Mesenchymal stem cell (in vitro differentiated cells and primary cell): ENCODE data around the gene PDPR.
"Not testable (repeated sequence)": the region's sequence is repeated elsewhere in the genome, so short reads cannot be mapped to it uniquely, and the experiment has no call there.

ENCODE experiments used
- DNase-seq: peaks from one replicate; pipeline ENCODE4 v3.0.0-alpha.2; 2013
- H2AFZ ChIP-seq: one replicate; pipeline ENCODE4 v1.6.1; 2013; ENCODE audit warnings: low read depth, mild to moderate bottlenecking, control low read depth, inconsistent platforms, low read length, moderate library complexity
- H2AK5ac ChIP-seq: 2 replicates; pipeline ENCODE4 v1.6.1; 2013; ENCODE audit warnings: low read length, moderate library complexity, mild to moderate bottlenecking, inconsistent platforms; ENCODE audit not compliant: severe bottlenecking
- H2BK120ac ChIP-seq: one replicate; pipeline ENCODE4 v1.6.1; 2013; ENCODE audit warnings: low read depth, mild to moderate bottlenecking, inconsistent platforms, low read length, moderate library complexity
- H2BK12ac ChIP-seq, 2 experiments: one replicate each; pipeline ENCODE4 v1.6.1; 2013; ENCODE audit warnings: inconsistent platforms in 2 of 2, low read length in 2 of 2, mild to moderate bottlenecking in 2 of 2, moderate library complexity in 2 of 2, control low read depth in 1 of 2
- H2BK15ac ChIP-seq: one replicate; pipeline ENCODE4 v1.6.1; 2013; ENCODE audit warnings: mild to moderate bottlenecking, low read depth, inconsistent platforms; ENCODE audit not compliant: poor library complexity, severe bottlenecking
- H2BK5ac ChIP-seq: 2 replicates; pipeline ENCODE4 v1.6.1; 2013; ENCODE audit warnings: low read depth, mild to moderate bottlenecking, low read length, control low read depth, inconsistent platforms; ENCODE audit not compliant: poor library complexity, severe bottlenecking
- H3K14ac ChIP-seq, 2 experiments: one replicate each; pipeline ENCODE4 v1.6.1; 2013; ENCODE audit warnings: inconsistent platforms in 2 of 2, low read length in 2 of 2, control low read depth in 1 of 2, mild to moderate bottlenecking in 1 of 2, moderate library complexity in 1 of 2
- H3K18ac ChIP-seq, 2 experiments: one replicate each; pipeline ENCODE4 v1.6.1; 2013; ENCODE audit warnings: inconsistent platforms in 2 of 2, low read length in 2 of 2, control low read depth in 1 of 2, low read depth in 1 of 2, mild to moderate bottlenecking in 1 of 2
- H3K23ac ChIP-seq, 2 experiments: one replicate each; pipeline ENCODE4 v1.6.1; 2013; ENCODE audit warnings: inconsistent platforms in 2 of 2, low read length in 2 of 2, mild to moderate bottlenecking in 2 of 2, moderate library complexity in 2 of 2, control low read depth in 1 of 2
- H3K27ac ChIP-seq: 2 replicates; pipeline ENCODE4 v1.5.1; 2013; ENCODE audit warnings: mild to moderate bottlenecking, moderate library complexity, low read length, control low read depth, inconsistent platforms; ENCODE audit not compliant: poor library complexity, severe bottlenecking
- H3K27me3 ChIP-seq, 2 experiments: 2 replicates each; pipeline versions ENCODE4 v1.6.1 to v1.7.0; 2013; ENCODE audit warnings: low read length in 2 of 2, mild to moderate bottlenecking in 2 of 2, moderate library complexity in 2 of 2, control low read depth in 1 of 2, inconsistent platforms in 1 of 2; ENCODE audit not compliant: control insufficient read depth in 1 of 2, insufficient read depth in 1 of 2
- H3K36me3 ChIP-seq, 2 experiments: 2 replicates each; pipeline versions ENCODE4 v1.6.1 to v1.7.0; 2013; ENCODE audit warnings: low read length in 2 of 2, control low read depth in 1 of 2, inconsistent platforms in 1 of 2, low read depth in 1 of 2, mild to moderate bottlenecking in 1 of 2; ENCODE audit not compliant: insufficient read depth in 2 of 2, control insufficient read depth in 1 of 2
- H3K4ac ChIP-seq, 2 experiments: one replicate each; pipeline ENCODE4 v1.6.1; 2013; ENCODE audit warnings: inconsistent platforms in 2 of 2, low read length in 2 of 2, mild to moderate bottlenecking in 2 of 2, moderate library complexity in 2 of 2, control low read depth in 1 of 2, low read depth in 1 of 2
- H3K4me1 ChIP-seq: 2 replicates; pipeline ENCODE4 v1.6.1; 2013; ENCODE audit warnings: low read depth, low read length, control low read depth; ENCODE audit not compliant: control insufficient read depth, insufficient read depth
- H3K4me2 ChIP-seq: 2 replicates; pipeline ENCODE4 v1.6.1; 2013; ENCODE audit warnings: low read length, mild to moderate bottlenecking, inconsistent platforms; ENCODE audit not compliant: poor library complexity, severe bottlenecking
- H3K4me3 ChIP-seq, 2 experiments: 2 replicates each; pipeline versions ENCODE4 v1.5.1 to v1.7.0; 2013; ENCODE audit warnings: low read length in 2 of 2, mild to moderate bottlenecking in 2 of 2, control low read depth in 1 of 2, low read depth in 1 of 2; ENCODE audit not compliant: insufficient read depth in 1 of 2
- H3K79me1 ChIP-seq: replicated peaks from 2 replicates; pipeline ENCODE4 v1.6.1; 2013; ENCODE audit warnings: mild to moderate bottlenecking, control low read depth, low read length, inconsistent platforms; ENCODE audit not compliant: poor library complexity, severe bottlenecking
- H3K9ac ChIP-seq: 2 replicates; pipeline ENCODE4 v1.7.0; 2013; ENCODE audit warnings: mild to moderate bottlenecking, low read length, moderate library complexity
- H3K9me3 ChIP-seq: 2 replicates; pipeline ENCODE4 v1.7.0; 2013; ENCODE audit warnings: mild to moderate bottlenecking, low read length; ENCODE audit not compliant: control insufficient read depth
- H4K8ac ChIP-seq: one replicate; pipeline ENCODE4 v1.6.1; 2013; ENCODE audit warnings: inconsistent platforms, mild to moderate bottlenecking, low read length, moderate library complexity
- H4K91ac ChIP-seq: one replicate; pipeline ENCODE4 v1.6.1; 2013; ENCODE audit warnings: mild to moderate bottlenecking, low read length, inconsistent platforms
- WGBS: methylation state at CpG from one replicate; pipeline ENCODE4 v1.1.7; 2013; ENCODE audit warnings: mixed read lengths; 5-methylcytosine and 5-hydroxymethylcytosine counted together

Gene PDPR

DNA sequence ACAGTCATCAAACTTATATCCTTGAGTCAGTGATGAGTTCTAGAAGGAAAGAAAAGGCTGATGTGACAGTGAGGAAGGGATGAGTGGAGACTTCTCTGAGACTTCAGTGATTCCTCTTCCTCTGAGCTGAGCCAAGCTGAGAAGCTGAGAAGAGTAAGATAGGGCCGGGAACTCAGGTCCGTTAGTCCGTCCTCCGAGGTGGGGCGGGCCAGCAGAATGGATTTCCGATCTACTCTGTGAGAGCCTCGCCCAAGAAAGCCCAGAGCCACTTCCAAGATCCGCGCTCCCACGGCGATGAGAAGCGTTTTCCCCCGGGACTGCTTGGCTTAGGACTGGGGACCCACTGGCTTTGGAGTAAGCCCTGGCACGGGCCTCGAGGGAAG is 542 bp upstream of the PDPR start:
- not testable (repeated sequence) for H3K79me1 ChIP-seq, H3K36me3 ChIP-seq, H3K9me3 ChIP-seq, H2BK12ac ChIP-seq, H3K27me3 ChIP-seq, H3K27ac ChIP-seq, H2BK120ac ChIP-seq, H3K23ac ChIP-seq, H3K14ac ChIP-seq, H3K4ac ChIP-seq, H2BK5ac ChIP-seq, H4K8ac ChIP-seq, H2BK15ac ChIP-seq, H2AK5ac ChIP-seq, H3K4me1 ChIP-seq, H4K91ac ChIP-seq, H2AFZ ChIP-seq
- peak overlapping the region; percentile 72 for H3K4me2 ChIP-seq
- WGBS, result no CpG with 5 or more reads among the region's 15 CpGs
- peak overlapping the region; percentile 73 for H3K9ac ChIP-seq
- peak overlapping the region; percentile 33 to 68 for H3K4me3 ChIP-seq
- DNase-seq, result peak; percentile 11
- H3K18ac ChIP-seq, result peak overlapping the region in 1 of 2 experiments; percentile 48

DNA sequence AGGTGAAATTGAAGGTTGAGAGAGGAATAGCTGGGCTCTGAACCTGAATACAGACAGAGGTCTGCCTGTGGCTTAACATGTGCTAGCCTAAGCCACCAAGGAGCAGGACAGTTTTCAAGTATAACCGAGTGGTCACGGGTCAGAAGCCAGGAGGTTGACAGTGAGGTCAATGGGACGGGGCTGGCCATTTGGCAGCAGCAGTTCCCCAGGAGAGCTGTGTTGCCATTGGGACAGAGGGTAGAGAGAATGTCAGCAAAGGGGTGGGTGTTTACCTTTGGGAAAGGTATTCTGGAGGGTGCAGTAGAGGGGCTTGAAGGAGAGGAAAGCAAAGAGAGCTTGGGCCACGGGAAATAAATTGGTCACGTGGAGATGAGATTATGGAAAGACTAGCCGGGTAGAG is 4.2 kb downstream of the PDPR start:
- H3K9ac ChIP-seq, H3K4ac ChIP-seq, H2BK120ac ChIP-seq, H3K23ac ChIP-seq, H3K9me3 ChIP-seq, H3K27me3 ChIP-seq, H3K4me2 ChIP-seq, H3K14ac ChIP-seq, H4K91ac ChIP-seq, H3K4me3 ChIP-seq, H2AK5ac ChIP-seq, H2AFZ ChIP-seq, DNase-seq, H4K8ac ChIP-seq, H3K18ac ChIP-seq, H2BK15ac ChIP-seq, H2BK12ac ChIP-seq, H3K27ac ChIP-seq, H2BK5ac ChIP-seq, H3K4me1 ChIP-seq: not testable (repeated sequence)
- peaks cover 15 to 22% of the 10 kb centered on the region in 2 experiments for H3K36me3 ChIP-seq
- 96% methylated on average over 6 of the region's 6 CpGs for WGBS
- H3K79me1 ChIP-seq, result peaks cover 12% of the 10 kb centered on the region

DNA sequence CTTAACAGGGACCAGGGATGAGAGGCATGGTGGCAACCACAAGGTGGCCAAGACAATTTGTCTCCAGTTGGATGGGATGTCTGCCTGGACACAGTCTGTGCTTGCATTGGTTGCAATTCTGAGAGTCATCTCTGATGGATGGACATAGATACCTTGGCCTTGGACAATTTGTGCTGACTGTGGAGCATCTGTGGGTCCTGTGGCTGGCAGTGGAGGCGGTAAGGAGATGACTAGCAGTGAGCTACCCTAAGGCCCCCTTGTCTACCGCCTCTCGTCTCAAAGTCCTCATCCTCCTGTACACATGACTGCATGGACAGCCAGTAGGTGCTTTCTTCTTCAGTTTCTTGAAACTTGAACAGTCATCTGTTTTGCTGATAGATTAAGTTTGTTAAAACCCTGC is 4.6 kb downstream of the PDPR start:
- H3K9me3 ChIP-seq, H2BK5ac ChIP-seq, H3K4me1 ChIP-seq, H4K8ac ChIP-seq, H4K91ac ChIP-seq, H2BK15ac ChIP-seq, DNase-seq, H3K18ac ChIP-seq, H3K14ac ChIP-seq, H3K23ac ChIP-seq, H3K4me2 ChIP-seq, H3K27me3 ChIP-seq, H3K27ac ChIP-seq, H2BK12ac ChIP-seq, H2BK120ac ChIP-seq, H3K9ac ChIP-seq, H3K4me3 ChIP-seq, H2AFZ ChIP-seq, H2AK5ac ChIP-seq, H3K4ac ChIP-seq: not testable (repeated sequence)
- WGBS, result no CpG with 5 or more reads among the region's 3 CpGs
- peaks cover 17 to 26% of the 10 kb centered on the region in 2 experiments for H3K36me3 ChIP-seq
- peaks cover 14% of the 10 kb centered on the region for H3K79me1 ChIP-seq

DNA sequence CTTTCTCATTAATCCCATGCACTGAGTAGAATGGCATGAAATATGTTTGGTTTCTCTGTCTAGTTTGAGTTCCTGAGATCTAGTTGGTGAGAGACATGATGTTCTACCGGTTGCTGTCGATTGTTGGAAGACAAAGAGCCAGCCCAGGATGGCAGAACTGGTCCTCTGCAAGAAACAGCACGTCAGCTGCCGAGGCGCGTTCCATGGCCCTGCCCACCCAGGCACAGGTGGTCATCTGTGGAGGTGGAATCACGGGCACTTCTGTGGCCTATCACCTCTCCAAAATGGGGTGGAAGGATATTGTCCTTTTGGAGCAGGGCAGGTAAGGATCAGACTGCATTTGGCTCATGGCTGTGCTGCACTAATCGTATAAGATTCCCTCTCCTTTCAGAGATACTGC is 6.3 kb downstream of the PDPR start:
- H2BK120ac ChIP-seq, DNase-seq, H2AFZ ChIP-seq, H3K27me3 ChIP-seq, H3K23ac ChIP-seq, H3K4me2 ChIP-seq, H3K27ac ChIP-seq, H2AK5ac ChIP-seq, H2BK5ac ChIP-seq, H4K91ac ChIP-seq, H3K14ac ChIP-seq, H2BK15ac ChIP-seq, H4K8ac ChIP-seq, H3K18ac ChIP-seq, H3K9me3 ChIP-seq, H3K9ac ChIP-seq, H3K4me3 ChIP-seq, H3K4me1 ChIP-seq, H2BK12ac ChIP-seq, H3K4ac ChIP-seq: not testable (repeated sequence)
- Histone ChIP-seq H3K79me1 (peaks cover 15% of the 10 kb centered on the region), H3K36me3 (peaks cover 25 to 32% of the 10 kb centered on the region in 2 experiments)
- WGBS, result 94% methylated on average over 7 of the region's 8 CpGs
